Endodermal cell (in vitro differentiated cells): ENCODE results near the gene SMIM7. TPM values are rescaled to one million over a fixed set of nuclear protein-coding genes. Genes with fewer than 3 reads are reported as not detected.

ENCODE experiments used
- DNase-seq: peaks from one replicate; pipeline ENCODE4 v3.0.0-alpha.2; 2017
- H3K27ac ChIP-seq: 2 replicates; pipeline ENCODE4 v1.5.1; 2013; ENCODE audit warnings: mild to moderate bottlenecking, low read depth, low read length, moderate library complexity
- H3K27me3 ChIP-seq: 2 replicates; pipeline ENCODE4 v1.6.1; 2013; ENCODE audit warnings: mild to moderate bottlenecking, low read length, moderate library complexity; ENCODE audit not compliant: insufficient read depth, control insufficient read depth, poor library complexity, severe bottlenecking
- H3K36me3 ChIP-seq: 2 replicates; pipeline ENCODE4 v1.7.0; 2013; ENCODE audit warnings: mild to moderate bottlenecking, low read length, moderate library complexity; ENCODE audit not compliant: control insufficient read depth, insufficient read depth
- H3K4me1 ChIP-seq: one replicate; pipeline ENCODE4 v1.7.0; 2013; ENCODE audit warnings: low read length; ENCODE audit not compliant: control insufficient read depth, insufficient read depth
- H3K4me3 ChIP-seq: 2 replicates; pipeline ENCODE4 v1.5.1; 2013; ENCODE audit warnings: mild to moderate bottlenecking, low read length, moderate library complexity
- H3K9ac ChIP-seq: 2 replicates; pipeline ENCODE4 v1.6.1; 2013; ENCODE audit warnings: mild to moderate bottlenecking, low read length, moderate library complexity; ENCODE audit not compliant: poor library complexity, severe bottlenecking; ENCODE audit errors: extremely low read depth
- H3K9me3 ChIP-seq: 2 replicates; pipeline ENCODE4 v1.6.1; 2013; ENCODE audit warnings: mild to moderate bottlenecking, low read length, moderate library complexity; ENCODE audit not compliant: control insufficient read depth
- H3K27ac Mint-ChIP-seq: 2 replicates; pipeline ENCODE4 v1.8.0; 2020; ENCODE audit warnings: mixed read lengths
- H3K27me3 Mint-ChIP-seq: 2 replicates; pipeline ENCODE4 v1.8.0; 2021; ENCODE audit warnings: mild to moderate bottlenecking, mixed read lengths; ENCODE audit not compliant: insufficient read depth
- H3K36me3 Mint-ChIP-seq: 2 replicates; pipeline ENCODE4 v1.8.0; 2020; ENCODE audit warnings: low read depth, mixed read lengths
- H3K4me1 Mint-ChIP-seq: 2 replicates; pipeline ENCODE4 v1.8.0; 2020; ENCODE audit warnings: mixed read lengths
- H3K4me3 Mint-ChIP-seq: 2 replicates; pipeline ENCODE4 v1.8.0; 2020; ENCODE audit warnings: mild to moderate bottlenecking, moderate library complexity, mixed read lengths
- H3K9me3 Mint-ChIP-seq: 2 replicates; pipeline ENCODE4 v1.8.0; 2020; ENCODE audit warnings: mild to moderate bottlenecking, mixed read lengths
- CTCF ChIP-seq: fragments of 200-600 bp; sonication (generic); conservative IDR thresholded peaks from 2 replicates; pipeline ENCODE4 v1.5.0; 2021; ENCODE audit warnings: antibody characterized with exemption, mild to moderate bottlenecking
- WGBS, 2 experiments: methylation state at CpG; one replicate each; pipeline versions ENCODE4 v1.1.5 to v1.1.7; 2013; ENCODE audit warnings: missing lambda C conversion rate in 2 of 2, mixed read lengths in 1 of 2; ENCODE audit not compliant: insufficient coverage in 1 of 2, insufficient read length in 1 of 2; 5-methylcytosine and 5-hydroxymethylcytosine counted together
- long read RNA-seq, 4 experiments: library from polyadenylated mRNA in 2 of 4; library from RNA in 1 of 4; library from capped mRNA in 1 of 4; stranded (forward) in 3 of 4; unstranded in 1 of 4; transcript quantifications; one replicate each; pipeline ENCODE4 v2.0.0, GENCODE V29; 2020 to 2021; ENCODE audit warnings: inconsistent platforms in 1 of 4
- polyA plus RNA-seq, 2 experiments: library from polyadenylated mRNA; stranded (reverse); fragments of 50-300 nt; gene quantifications; one replicate each; pipeline ENCODE4 v1.2.3, GENCODE V29; 2013
- total RNA-seq, 2 donors: library from RNA; stranded (reverse); fragmentation: NEBNext Ultra II Directional in 1 of 2; extraction: Animal tissue kit (Norgen Biotek cat#: 25700) in 1 of 2; gene quantifications; 2 replicates in 1 of 2; 3 replicates in 1 of 2; pipeline ENCODE4 v1.2.1, GENCODE V29; 2021

The SMIM7 gene
- total RNA-seq: 10 to 100 TPM; 57.6 to 91.4 TPM
- 72.8 TPM for polyA plus RNA-seq (2013, experiment 1 of 2)
- polyA plus RNA-seq (2013, experiment 2 of 2): 68.6 TPM
- long read RNA-seq, experiment 1, transcript SMIM7-208 (5 exons, 2,776 nt): major isoform, 18 of 37 reads
- long read RNA-seq, experiment 1, partial matches to known transcripts: 9 of 37 reads
- long read RNA-seq, experiment 1, other reads (novel, unspliced or antisense): 5 of 37 reads
- long read RNA-seq, experiment 2, transcript SMIM7-210 (6 exons, 1,065 nt): minor isoform, 6 of 63 reads
- long read RNA-seq, experiment 2, transcript SMIM7-220 (5 exons, 534 nt): minor isoform, 5 of 63 reads
- long read RNA-seq, experiment 2, transcript SMIM7-208 (5 exons, 2,776 nt): major isoform, 31 of 63 reads
- long read RNA-seq, experiment 2, partial matches to known transcripts: 1 of 63 reads
- long read RNA-seq, experiment 2, other reads (novel, unspliced or antisense): 6 of 63 reads
- long read RNA-seq, experiment 3, transcript SMIM7-207 (6 exons, 1,126 nt): minor isoform, 7 of 156 reads
- long read RNA-seq, experiment 3, transcript SMIM7-214 (4 exons, 1,075 nt): minor isoform, 12 of 156 reads
- long read RNA-seq, experiment 3, transcript SMIM7-208 (5 exons, 2,776 nt): major isoform, 94 of 156 reads
- long read RNA-seq, experiment 3, transcript SMIM7-215 (6 exons, 975 nt): minor isoform, 6 of 156 reads
- long read RNA-seq, experiment 3, partial matches to known transcripts: 4 of 156 reads
- long read RNA-seq, experiment 3, other reads (novel, unspliced or antisense): 18 of 156 reads
- long read RNA-seq, experiment 4, transcript SMIM7-208 (5 exons, 2,776 nt): major isoform, 87 of 138 reads
- long read RNA-seq, experiment 4, transcript SMIM7-215 (6 exons, 975 nt): minor isoform, 6 of 138 reads
- long read RNA-seq, experiment 4, transcript SMIM7-214 (4 exons, 1,075 nt): minor isoform, 11 of 138 reads
- long read RNA-seq, experiment 4, transcript SMIM7-207 (6 exons, 1,126 nt): minor isoform, 9 of 138 reads
- long read RNA-seq, experiment 4, partial matches to known transcripts: 1 of 138 reads
- long read RNA-seq, experiment 4, other reads (novel, unspliced or antisense): 13 of 138 reads

- Mint-ChIP-seq H3K36me3 (peaks cover 31% of the 10 kb centered on the region), H3K4me3 (peak within 1 kb of the TSS; percentile 96), H3K27me3 (peaks cover 8% of the 10 kb centered on the region), H3K4me1 (peaks cover 2% of the 10 kb centered on the region), H3K27ac (peak within 1 kb of the TSS; percentile 100), H3K9me3 (no peaks in the 10 kb centered on the region)
- 1 to 3% methylated on average over 28 to 60 of the region's 60 CpGs for whole genome bisulfite sequencing, 2 experiments
- Histone ChIP-seq H3K9ac (peak within 1 kb of the TSS; percentile 72), H3K36me3 (peaks cover 36% of the 10 kb centered on the region), H3K4me1 (no peaks in the 10 kb centered on the region), H3K27ac (peak within 1 kb of the TSS; percentile 88), H3K9me3 (no peaks in the 10 kb centered on the region), H3K4me3 (peak within 1 kb of the TSS; percentile 97), H3K27me3 (no peaks in the 10 kb centered on the region)
- no peak for TF ChIP-seq CTCF
- peak; percentile 99 for DNase-seq
These were observed at the start of gene SMIM7 for GRCh38 chr19:16659832-16660708. Gene SMIM7 (minus strand): TSS chr19:16660144. CDS start chr19:16660110, 34 bp downstream.

GRCh38 chr19:16703677-16704076, 43.7 kb upstream of the SMIM7 start:
- 80 to 91% methylated on average over 2 to 4 of the region's 4 CpGs for WGBS, 2 experiments
- Mint-ChIP-seq H3K4me3 (no peak overlapping the region), H3K9me3 (no peaks in the 10 kb centered on the region), H3K4me1 (no peaks in the 10 kb centered on the region), H3K27ac (no peak overlapping the region), H3K36me3 (no peaks in the 10 kb centered on the region), H3K27me3 (peaks cover 3% of the 10 kb centered on the region)
- H3K27ac ChIP-seq: no peak overlapping the region
- TF ChIP-seq CTCF: no peak
- no peaks in the 10 kb centered on the region for H3K36me3 ChIP-seq
- no peaks in the 10 kb centered on the region for H3K27me3 ChIP-seq
- H3K9ac ChIP-seq: no peak overlapping the region
- no peaks in the 10 kb centered on the region for H3K4me1 ChIP-seq
- H3K9me3 ChIP-seq: no peaks in the 10 kb centered on the region
- no peak overlapping the region for H3K4me3 ChIP-seq
- no peak for DNase-seq
